GM19395 (cell line): ENCODE results near the gene GNG4.
"Not testable (repeated sequence)": the region's sequence is repeated elsewhere in the genome, so short reads cannot be mapped to it uniquely, and the experiment has no call there.

Experiments used
- ATAC-seq: cut with Tn5 transposase; IDR thresholded peaks from one replicate; pipeline ENCODE4 v1.9.1; 2021; ENCODE audit warnings: mild to moderate bottlenecking, moderate library complexity; ENCODE audit not compliant: unreplicated experiment

GNG4 gene

DNA sequence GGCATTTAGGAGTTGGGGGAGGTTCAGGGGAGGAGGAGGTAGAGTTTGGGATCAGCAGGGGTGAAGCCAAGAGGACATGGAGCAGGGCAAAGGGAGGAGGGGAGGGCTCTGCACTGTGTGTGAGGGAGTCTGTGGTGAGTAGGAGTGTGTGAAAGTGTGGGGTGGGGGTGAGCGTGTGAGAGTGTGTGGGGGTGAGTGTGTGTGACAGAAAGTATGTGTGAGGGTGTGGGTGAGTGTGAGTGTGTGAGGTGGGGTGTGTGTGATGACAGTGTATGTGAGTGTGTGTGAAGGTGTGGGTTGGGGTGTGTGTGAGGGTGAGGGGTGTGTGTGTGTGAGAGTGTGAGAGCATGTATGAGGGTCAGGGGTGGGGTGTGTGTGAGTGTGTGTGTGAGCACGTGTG is 62.6 kb downstream of the GNG4 start:
- no peak for ATAC-seq

DNA sequence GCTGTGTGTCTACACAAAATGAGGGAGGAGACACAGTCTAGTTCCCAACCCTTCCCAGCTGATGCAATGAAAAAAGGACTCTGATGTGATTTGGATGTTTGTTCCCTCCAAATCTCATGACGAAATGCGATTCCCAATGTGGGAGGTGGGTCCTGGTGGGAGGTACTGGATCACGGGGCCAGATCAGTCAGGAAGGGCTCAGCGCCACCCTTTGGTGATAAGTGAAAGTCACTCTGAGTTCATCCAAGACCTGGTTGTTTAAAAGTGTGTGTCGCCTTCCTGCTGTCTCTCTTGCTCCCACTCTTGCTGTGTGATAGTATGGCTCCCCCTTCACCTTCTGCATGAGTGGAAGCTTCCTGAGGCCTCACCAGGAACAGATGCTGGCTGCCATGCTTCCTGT is 63.2 kb downstream of the GNG4 start:
- no peak for ATAC-seq

DNA sequence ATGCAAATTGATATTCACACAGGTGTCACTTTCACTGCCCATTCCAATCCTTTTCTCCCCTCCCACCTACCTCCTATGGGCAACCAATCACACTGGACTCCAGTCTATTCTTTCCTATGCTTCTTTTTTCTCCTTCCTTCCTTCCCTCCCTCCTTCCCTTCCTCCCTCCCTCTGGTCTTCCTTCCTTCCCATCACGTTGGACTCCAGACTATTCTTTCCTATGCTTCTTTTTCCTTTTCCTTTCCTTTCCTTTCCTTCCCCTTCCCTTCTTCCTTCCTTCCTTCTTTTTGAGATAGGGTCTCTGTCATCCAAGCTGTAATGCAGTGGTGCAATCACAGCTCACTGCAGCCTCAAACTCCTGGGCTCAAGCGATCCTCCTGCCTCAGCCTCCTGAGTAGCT is 64.6 kb downstream of the GNG4 start:
- no peak for ATAC-seq

DNA sequence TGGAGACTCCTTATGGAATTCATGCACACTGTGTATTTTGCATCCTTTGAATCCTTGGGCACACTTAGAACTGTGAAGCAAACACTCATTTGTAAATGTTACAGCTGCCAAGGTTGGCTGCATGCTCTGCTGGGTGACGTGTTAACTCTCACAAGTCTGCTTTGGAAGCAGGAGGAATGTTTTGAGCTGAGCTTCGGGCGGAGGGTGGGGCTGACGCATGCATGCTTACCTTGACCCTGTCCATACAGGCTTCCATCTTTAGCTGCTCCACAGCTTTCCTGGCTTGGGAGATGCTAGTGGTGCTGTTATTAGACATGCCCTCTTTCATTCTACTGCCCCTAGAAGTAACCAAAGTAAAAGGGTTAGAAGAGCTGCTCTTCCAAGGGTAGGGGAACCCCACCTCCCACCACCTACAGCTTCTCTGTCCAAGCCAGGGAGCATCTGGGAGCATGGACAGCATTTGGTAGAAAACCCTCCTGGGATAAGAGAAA is 66.0 kb downstream of the GNG4 start:
- no peak for ATAC-seq

DNA sequence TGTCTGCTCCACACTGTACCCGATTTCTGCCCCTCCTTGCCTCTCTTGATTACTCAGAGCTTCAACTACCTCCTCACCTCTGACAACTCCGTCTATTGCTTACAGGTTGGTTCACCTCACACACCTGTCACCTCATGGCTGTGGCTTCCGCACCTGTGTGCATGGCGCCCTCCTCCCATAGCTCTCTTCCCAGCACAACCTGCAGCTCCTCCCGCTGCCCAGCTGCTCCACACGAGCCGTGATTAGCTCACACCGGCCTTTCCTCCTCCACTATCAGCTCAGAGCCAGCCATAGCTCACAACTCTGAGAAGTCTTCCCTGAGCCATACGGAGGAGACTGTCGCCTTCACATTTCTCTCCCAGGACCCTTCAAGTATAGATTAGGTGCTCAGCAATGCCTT is 67.5 kb downstream of the GNG4 start:
- no peak for ATAC-seq

DNA sequence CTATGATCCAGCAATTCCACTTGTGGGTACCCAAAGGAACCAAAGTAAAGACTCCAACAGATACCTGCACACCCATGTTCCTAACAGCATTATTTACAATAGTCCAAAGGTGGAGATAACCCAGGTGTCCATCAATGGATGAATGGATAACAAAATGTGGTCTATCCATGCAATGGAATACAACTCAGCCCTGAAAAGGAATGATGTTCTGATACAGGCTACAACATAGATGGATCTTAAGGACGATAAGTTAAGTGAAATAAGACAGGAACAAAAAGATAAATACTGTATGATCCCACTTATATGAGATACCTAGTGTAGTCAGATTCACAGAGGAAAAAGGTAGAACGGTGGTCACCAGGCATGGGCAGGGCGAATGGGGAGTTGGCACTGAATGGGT is 69.7 kb downstream of the GNG4 start:
- ATAC-seq: no peak

DNA sequence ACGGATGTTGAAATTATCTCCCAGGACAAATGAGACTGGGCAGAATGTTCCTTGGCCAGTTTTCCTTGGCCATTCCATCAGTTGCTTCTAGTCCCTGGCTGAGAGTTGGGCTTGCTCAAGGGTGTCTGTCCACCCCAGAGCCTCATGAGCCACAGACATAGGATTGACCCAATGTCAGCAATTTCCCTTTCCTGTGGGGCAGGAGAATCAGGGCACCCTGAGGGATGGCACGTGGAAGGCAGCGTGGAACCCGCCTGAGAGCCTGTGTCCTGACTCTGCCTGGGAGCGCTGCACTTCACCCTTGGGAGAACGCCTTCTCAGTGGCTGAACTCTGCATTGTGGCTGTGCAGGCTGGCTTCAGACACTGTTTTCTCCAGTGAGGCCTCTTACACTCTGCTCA is 74.0 kb downstream of the GNG4 start:
- ATAC-seq: no peak

DNA sequence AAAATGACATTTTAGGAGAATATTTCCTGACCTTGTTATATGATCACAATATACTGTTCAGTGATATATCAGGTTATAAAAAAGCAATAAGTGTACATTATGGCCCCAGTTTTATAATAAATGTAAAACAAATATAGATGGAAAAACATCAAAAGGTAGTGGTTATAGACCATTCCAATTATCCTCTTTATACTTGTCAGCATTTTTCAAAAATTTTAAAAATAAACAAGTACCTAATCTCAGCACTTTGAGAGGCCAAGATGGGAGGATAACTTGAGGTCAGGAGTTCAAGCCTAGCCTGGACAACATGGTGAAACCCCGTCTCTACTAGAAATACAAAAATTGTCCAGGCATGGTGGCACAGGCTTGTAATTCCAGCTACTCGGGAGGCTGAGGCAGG is 75.7 kb downstream of the GNG4 start:
- no peak for ATAC-seq

DNA sequence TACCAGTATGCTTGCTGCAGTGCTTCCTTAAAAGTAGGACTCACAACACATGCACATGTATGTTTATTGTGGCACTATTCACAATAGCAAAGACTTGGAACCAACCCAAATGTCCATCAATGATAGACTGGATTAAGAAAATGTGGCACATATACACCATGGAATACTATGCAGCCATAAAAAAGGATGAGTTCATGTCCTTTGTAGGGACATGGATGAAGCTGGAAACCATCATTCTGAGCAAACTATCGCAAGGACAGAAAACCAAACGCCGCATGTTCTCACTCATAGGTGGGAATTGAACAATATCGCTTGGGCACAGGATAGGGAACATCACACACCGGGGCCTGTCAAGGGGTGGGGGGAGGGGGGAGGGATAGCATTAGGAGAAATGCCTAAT is 76.6 kb downstream of the GNG4 start:
- not testable (repeated sequence) for ATAC-seq

DNA sequence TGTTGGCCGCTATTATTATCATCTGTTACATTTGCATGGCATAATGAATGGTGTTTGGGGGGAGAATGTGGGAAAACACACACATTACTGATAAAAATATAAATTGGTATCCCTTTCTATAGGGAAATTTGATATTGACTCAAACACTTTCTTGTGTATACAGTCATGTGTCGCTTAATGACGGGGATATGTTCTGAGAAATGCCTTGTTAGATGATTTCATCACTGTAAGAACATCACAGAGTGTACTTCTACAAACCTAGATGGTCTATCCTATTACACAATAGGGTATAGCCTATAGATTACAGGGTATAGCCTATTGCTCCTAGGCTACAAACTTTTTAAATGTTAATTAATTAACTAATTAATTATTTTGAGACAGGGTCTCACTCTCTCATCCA is 78.1 kb downstream of the GNG4 start:
- no peak for ATAC-seq

DNA sequence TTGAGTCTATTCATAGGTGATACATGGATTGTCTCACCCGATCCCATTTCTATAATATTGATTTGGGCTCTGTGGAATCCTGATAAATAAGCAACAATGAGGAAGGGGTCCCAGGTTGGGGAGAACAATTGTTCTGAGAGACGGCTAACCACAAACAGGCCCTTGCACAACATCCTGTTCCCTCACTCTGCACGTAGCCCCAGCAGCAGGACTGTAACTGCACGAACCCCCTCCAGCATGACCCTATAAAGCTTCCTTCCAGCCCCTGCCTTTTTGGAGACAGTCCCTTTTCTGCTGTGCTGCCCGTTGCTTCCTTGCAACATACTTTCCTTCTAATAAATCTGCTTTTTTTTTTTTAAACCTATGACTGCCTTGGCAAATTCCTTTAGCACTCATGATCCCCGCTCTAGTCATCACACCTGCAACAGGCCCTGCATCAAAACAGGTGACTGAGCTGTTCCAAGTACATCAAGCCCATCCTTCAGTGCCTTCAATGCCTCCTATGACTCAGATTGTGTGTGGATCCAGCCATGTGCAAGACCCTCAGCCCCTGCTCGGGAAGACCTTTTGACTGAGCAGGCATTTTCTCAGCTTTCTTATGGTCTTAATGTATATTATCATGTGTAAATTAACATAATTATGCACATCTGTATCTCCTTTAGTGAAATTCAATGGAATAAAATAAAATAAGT is 81.6 kb downstream of the GNG4 start:
- peak; percentile 53 for ATAC-seq

DNA sequence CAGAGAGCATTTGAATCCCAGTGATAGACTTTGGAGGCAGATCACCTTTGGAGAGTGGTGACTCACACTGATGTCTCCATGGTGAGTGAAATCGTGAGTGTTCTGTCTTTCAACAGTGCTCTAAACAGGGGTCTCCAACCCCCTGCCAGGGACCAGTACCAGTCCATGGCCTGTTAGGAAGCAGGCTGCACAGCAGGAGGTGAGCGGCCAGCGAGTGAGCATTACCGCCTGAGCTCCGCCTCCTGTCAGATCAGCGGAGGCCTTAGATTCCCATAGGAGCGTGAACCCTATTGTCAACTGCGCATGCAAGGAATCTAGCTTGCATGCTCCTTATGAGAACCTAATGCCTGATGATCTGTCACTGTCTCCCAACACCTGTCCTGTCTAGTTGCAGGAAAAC is 83.5 kb downstream of the GNG4 start:
- no peak for ATAC-seq

DNA sequence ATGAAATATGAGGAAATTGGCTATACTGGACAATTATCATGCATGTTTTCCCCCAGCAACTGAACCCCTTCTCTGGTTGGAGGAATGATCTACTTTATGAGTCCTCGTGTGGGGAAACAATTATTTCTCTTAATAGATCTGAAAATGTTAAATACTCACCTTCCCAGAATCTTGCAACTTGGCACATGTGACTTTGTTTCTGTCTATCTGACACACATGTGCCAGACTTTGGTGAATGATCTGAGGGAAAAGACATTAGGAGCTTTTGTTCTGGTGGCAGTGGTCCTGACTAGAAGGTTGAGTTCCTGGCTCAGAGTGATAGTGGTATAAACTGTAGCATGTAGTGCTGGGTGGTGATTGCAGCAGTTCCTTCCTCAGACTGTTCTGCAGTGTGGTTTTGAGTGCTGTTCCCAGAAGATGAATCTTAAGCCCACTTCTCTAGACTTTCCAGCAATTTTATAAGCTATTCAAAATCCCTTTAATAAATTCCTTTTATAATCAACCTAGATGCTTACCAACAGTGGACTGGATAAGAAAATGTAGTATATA is 86.0 kb downstream of the GNG4 start:
- no peak for ATAC-seq

DNA sequence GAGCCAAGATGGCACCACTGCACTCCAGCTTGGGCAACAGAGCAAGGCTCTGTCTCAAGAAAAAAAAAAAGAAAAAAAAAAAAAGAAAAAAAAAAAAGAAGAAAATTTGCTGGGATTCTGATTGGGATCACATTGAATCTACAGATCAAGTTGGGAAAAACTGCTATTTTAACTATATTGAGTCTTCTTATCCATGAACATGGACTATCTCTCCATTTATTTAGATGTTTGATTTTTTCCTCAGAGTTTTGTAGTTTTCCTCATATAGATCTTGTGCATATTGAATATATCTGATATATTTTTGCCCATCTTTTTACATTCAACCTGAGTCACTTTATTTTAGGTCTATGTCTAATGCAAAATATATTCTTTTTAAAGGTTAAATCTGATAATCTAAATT is 87.0 kb downstream of the GNG4 start:
- ATAC-seq: no peak

DNA sequence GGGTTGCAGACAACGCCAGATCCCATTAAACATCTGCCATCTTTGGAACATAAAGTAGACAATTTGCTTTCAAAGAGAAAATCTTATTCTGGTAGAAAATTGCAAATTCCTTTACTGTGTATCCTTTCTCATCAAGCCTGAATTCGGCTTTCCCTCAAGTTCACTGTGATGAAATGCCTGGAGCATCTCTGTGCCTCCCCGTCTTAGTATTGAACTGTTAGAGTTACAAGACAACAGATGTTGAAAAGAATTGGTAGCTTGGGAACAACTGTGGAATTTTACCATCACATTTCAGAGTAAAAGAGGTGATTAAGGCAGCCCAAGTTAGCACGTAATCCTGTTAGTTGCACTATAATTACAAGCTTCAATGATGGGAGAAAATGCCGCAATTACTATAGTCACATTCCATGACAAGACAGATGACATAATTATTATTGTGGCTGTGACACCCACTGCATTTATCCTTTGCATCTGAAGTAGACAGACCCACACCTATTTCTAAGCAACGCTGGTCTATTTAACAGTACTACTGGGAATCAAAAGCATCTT is 90.9 kb downstream of the GNG4 start:
- ATAC-seq: no peak

DNA sequence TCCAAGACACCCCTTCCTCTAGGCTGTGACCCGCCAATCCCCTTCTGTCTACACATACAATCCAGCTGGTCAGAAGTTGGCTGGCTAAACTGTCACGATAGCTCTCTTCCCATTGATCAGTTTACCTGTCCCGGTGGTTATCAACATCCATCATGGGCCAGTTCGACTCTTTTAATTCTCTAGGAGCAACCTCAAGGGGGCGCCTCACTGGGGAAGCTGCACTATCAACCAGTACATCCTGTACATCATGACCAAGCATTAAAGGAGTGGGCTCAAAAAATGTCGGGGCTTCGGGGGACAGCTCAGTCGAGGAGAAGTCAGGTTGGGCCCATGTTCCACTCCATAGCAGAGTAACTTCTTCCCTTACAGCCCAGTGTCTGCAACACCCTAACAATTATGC is 92.1 kb downstream of the GNG4 start:
- no peak for ATAC-seq

DNA sequence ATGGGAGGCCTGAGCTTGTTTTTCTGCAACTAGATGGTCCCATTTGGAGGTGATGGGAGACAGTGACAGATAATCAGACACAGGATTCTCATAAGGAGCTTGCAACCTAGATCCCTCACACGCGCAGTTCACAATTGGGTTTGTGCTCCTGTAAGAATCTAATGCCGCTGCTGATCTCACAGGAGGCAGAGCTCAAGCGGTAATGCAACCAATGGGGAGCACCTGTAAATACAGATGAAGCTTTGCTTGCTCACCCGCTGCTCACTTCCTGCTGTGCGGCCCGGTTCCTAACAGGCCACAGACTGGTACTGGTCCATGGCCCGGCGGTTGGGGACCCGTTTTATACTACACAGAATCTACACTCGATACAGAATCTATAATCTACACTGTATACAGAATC is 92.8 kb downstream of the GNG4 start:
- no peak for ATAC-seq

DNA sequence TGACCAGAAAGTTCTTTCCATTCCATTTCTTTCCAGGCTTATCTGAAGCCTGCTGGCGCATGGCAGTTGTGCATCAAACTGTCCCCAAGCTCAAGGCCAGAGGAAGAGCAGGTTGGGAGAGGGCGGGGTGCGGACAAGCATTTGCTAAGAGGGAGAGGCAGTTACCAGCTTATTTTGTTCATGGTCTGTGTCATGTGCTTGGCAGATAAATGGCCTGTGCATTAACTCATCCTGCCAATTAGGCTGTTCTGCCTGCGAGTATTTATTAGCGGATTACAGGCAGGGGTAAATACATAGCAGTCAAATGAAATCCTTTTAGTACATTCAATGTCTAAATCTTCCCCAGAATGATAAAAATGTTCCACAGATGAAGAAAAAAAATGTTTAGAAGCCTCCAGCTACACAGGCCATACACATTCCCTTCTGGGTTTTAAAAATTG is 96.5 kb downstream of the GNG4 start:
- no peak for ATAC-seq

DNA sequence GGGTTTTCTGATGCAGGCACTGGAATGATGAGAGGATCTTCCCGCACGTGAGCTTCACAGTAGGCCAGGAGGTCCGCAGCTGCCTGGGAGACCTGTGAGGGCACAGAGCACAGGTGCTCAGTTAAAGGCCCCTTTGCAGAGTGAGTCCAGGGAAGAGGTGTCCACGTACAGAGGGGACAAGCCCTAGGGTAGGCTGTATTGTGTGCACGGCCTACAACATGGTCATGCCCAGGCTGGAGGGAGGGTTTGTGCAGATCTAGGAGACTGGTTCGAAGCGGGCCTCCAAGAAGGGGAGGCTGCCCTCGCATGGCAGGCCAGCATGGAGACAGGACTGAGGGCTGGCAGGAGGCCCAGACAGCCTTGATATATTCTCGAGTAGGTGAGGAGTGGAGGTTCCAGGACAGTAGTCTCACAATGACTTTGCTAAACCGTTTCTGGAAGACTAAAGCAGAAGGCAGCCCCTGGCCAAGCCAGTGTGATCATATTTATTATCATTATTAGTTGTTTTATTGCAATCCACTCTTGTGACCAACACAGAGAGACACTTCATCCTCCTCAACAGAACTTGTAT is 97.4 kb downstream of the GNG4 start:
- ATAC-seq: no peak

DNA sequence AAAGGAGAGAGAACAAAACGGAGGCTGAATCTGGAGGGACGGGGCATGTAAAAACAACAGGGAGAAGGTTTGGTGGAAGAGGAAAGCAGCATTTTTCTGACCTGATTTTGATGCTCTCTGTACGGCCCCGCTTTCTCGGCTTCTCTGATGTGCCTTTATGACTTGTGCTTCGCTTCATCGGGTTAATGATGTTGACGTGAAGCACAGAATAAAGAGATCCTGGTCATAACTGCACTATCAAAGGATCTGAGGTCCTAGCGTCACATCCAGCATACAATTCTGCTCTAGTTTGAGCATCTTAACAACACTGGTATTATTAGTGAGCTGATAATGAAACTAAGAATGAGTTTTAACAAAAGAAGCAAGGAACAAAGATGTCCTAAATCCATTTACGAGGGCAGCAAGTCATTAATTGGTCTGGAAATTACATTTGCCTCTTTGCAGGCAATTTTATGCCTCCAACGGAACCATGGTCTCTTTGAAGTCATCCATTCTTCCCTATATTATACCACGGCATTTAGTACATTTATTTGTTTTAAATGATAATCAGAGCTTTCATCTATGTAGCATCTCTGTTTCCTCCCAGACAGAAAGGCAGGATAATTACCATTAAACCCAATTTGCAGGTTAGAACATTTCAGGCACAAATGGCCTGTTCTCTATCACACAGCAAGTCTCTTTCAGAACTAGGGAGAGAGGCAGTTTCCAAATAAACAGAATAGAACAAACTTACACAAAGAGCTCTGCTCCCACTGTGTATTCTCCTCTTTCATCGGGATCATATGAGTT is 100.0 kb downstream of the GNG4 start:
- ATAC-seq: no peak

DNA sequence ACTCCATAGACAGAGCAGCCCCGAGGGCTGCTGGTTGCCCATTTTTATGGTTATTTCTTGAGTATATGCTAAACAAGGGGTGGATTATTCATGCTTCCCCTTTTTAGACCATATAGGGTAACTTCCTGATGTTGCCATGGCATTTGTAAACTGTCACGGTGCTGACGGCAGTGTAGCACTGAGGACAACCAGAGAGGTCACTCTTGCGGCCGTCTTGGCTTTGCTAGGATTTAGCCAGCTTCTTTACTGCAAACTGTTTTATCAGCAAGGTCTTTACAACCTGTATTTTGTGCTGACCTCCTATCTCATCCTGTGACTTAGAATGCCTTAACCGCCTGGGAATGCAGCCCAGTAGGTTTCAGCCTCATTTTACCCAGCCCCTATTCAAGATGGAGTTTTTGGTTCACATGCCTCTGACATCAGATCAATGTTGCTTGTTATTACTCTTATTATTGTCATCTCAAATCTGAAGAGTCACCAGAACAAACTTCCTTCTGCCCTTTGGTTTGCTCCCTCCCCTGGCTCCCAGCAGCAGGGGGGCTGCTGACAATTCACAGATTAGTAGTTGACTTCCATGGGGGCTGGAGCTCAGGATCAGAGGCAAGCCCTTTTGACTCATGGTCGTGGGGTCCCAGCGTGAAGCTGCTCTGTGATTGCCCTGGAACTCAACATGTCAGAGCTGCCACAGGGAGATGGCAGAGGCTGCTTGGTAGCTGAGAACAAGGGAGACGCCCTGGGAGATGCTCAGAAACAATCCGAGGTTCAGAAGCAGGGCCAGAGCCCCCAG is 103.0 kb downstream of the GNG4 start:
- not testable (repeated sequence) for ATAC-seq
